Hepatocyte (in vitro differentiated cells): ENCODE results near the gene C1QTNF4.

Experiments
- EZH2 ChIP-seq: fragments of 200-600 bp; sonication (generic); IDR thresholded peaks from 2 replicates; pipeline ENCODE4 v1.6.1; 2016; ENCODE audit warnings: antibody characterized with exemption, mild to moderate bottlenecking, borderline replicate concordance
- TF ChIP-seq, protein P1 (sequence below): fragments of 200-600 bp; sonication (generic); IDR thresholded peaks from 2 replicates; pipeline ENCODE4 v1.5.1; 2016; ENCODE audit warnings: antibody characterized with exemption, mild to moderate bottlenecking; ENCODE audit not compliant: poor library complexity

DNA sequence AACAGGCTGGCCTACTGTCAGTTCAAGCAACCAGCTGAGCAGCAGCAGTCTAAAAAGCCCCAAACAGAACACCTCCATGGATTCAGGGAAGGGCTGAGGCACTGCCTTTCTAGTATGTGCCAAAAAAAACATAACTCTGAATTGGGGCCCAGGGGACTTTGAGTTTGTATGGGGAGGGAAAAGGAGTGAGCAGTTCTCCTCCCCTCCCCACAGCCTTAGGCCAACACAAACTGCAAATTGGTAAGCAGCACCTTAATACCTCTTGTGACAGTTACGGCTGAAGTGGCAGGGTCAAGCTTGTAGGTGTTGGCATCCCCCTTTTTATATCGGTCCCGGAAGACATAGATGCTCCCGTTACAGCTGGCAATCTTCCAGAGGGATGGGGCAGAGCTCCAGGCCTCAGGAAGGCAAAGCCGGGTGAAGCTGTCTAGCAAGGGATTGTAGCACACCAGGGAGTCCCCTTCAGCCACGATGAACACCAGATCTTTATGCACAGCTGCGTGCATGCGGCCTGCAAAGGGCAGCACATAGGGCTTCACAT lies 21.4 kb downstream of the C1QTNF4 start:
- TF ChIP-seq, protein P1, sequence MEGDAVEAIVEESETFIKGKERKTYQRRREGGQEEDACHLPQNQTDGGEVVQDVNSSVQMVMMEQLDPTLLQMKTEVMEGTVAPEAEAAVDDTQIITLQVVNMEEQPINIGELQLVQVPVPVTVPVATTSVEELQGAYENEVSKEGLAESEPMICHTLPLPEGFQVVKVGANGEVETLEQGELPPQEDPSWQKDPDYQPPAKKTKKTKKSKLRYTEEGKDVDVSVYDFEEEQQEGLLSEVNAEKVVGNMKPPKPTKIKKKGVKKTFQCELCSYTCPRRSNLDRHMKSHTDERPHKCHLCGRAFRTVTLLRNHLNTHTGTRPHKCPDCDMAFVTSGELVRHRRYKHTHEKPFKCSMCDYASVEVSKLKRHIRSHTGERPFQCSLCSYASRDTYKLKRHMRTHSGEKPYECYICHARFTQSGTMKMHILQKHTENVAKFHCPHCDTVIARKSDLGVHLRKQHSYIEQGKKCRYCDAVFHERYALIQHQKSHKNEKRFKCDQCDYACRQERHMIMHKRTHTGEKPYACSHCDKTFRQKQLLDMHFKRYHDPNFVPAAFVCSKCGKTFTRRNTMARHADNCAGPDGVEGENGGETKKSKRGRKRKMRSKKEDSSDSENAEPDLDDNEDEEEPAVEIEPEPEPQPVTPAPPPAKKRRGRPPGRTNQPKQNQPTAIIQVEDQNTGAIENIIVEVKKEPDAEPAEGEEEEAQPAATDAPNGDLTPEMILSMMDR: no peak
- no peak for TF ChIP-seq EZH2
